Measurements from ENCODE around the gene DDX42.
A peak's percentile ranks its signal among the peaks of the same experiment; 100 is the strongest.

Gene DDX42

GRCh38 chr17:63823659-63824331 is 49.8 kb downstream of the DDX42 start:
- DNase-seq (ENCODE audit: low spot score), result no peak

- no peak for DNase-seq (ENCODE audit: low spot score)
Observed at GRCh38 chr17:63824362-63824761, 50.4 kb downstream of the DDX42 start.

GRCh38 chr17:63826468-63827001 is 52.6 kb downstream of the DDX42 start:
- DNase-seq (ENCODE audit: low spot score), result no peak

- DNase-seq (ENCODE audit: low spot score), result peak; percentile 99
Observed at GRCh38 chr17:63827002-63827800, 53.2 kb downstream of the DDX42 start, which contains the start of the genes FTSJ3 and PSMC5. TSS of gene FTSJ3 (minus strand) at chr17:63827663. CDS start at chr17:63826902, 761 bp downstream. TSS of gene PSMC5 (plus strand) at chr17:63827431. CDS start at chr17:63827491, 60 bp downstream.

GRCh38 chr17:63827801-63828221 is 53.8 kb downstream of the DDX42 start:
- DNase-seq (ENCODE audit: low spot score), result no peak

- no peak for DNase-seq (ENCODE audit: low spot score)
Observed at GRCh38 chr17:63828936-63829335, 55.0 kb downstream of the DDX42 start.

GRCh38 chr17:63830278-63830677 is 56.3 kb downstream of the DDX42 start:
- DNase-seq (ENCODE audit: low spot score), result no peak

- no peak for DNase-seq (ENCODE audit: low spot score)
Observed at GRCh38 chr17:63830904-63831491, 57.0 kb downstream of the DDX42 start.

GRCh38 chr17:63831505-63831904 is 57.5 kb downstream of the DDX42 start:
- DNase-seq (ENCODE audit: low spot score), result no peak

GRCh38 chr17:63832014-63832413 is 58.0 kb downstream of the DDX42 start:
- no peak for DNase-seq (ENCODE audit: low spot score)

- DNase-seq (ENCODE audit: low spot score), result no peak
Observed at GRCh38 chr17:63832455-63832854, 58.5 kb downstream of the DDX42 start.

- DNase-seq (ENCODE audit: low spot score), result no peak
Observed at GRCh38 chr17:63833026-63833740, 59.2 kb downstream of the DDX42 start.

- DNase-seq (ENCODE audit: low spot score), result no peak
Observed at GRCh38 chr17:63833741-63834373, 59.9 kb downstream of the DDX42 start.

- DNase-seq (ENCODE audit: low spot score), result peak; percentile 80
Observed at GRCh38 chr17:63834431-63835166, 60.6 kb downstream of the DDX42 start.

GRCh38 chr17:63835167-63835720 is 61.3 kb downstream of the DDX42 start:
- no peak for DNase-seq (ENCODE audit: low spot score)

- DNase-seq (ENCODE audit: low spot score), result no peak
Observed at GRCh38 chr17:63836811-63837210, 62.8 kb downstream of the DDX42 start.

- no peak for DNase-seq (ENCODE audit: low spot score)
Observed at GRCh38 chr17:63837480-63837879, 63.5 kb downstream of the DDX42 start.

GRCh38 chr17:63837962-63838600 is 64.1 kb downstream of the DDX42 start:
- peak; percentile 45 for DNase-seq (ENCODE audit: low spot score)

- DNase-seq (ENCODE audit: low spot score), result peak; percentile 96
Observed at GRCh38 chr17:63838631-63839171, 64.7 kb downstream of the DDX42 start.
